H1 (cell line): ENCODE data around the gene CFAP141. TPM values are rescaled to one million over a fixed set of nuclear protein-coding genes. Genes with fewer than 3 reads are reported as not detected.

Source experiments
- CTCF ChIA-PET: fragments of 300-600 bp; sonication (Branson Sonifier 250); formaldehyde crosslinking; loops from one replicate; lab custom pipeline; 2021; ENCODE audit not compliant: partially characterized antibody; lab: Charles Lee
- POLR2A ChIA-PET: fragments of 300-600 bp; sonication (Branson Sonifier 250); formaldehyde crosslinking; loops from one replicate; lab custom pipeline; 2021; ENCODE audit warnings: inconsistent platforms; ENCODE audit not compliant: partially characterized antibody; lab: Charles Lee
- DNase-seq, 2 experiments: peaks; one replicate each; pipeline versions ENCODE4 v3.0.0 to v3.0.0-alpha.2; 2010 to 2022; ENCODE audit warnings: low spot score in 2 of 2, low read depth in 1 of 2, mixed read lengths in 1 of 2
- FAIRE-seq: peaks from 2 replicates; lab custom pipeline; 2011; peaks lifted over from hg19 to GRCh38; lab: Jason Lieb, UNC
- H2AFZ ChIP-seq: 2 replicates; pipeline ENCODE4 v1.8.1; 2012; ENCODE audit warnings: low read length, inconsistent platforms
- H2AK5ac ChIP-seq: 2 replicates; pipeline ENCODE4 v1.6.1; 2013; ENCODE audit warnings: low read depth, low read length
- H2BK120ac ChIP-seq: replicated peaks from 2 replicates; pipeline ENCODE3; 2013; ENCODE audit warnings: low read depth, low read length, inconsistent platforms
- H2BK12ac ChIP-seq: 2 replicates; pipeline ENCODE4 v1.6.1; 2013; ENCODE audit warnings: low read depth, low read length
- H2BK15ac ChIP-seq: 2 replicates; pipeline ENCODE4 v1.6.1; 2013; ENCODE audit warnings: low read length
- H2BK20ac ChIP-seq: 2 replicates; pipeline ENCODE4 v1.6.1; 2013; ENCODE audit warnings: low read length
- H2BK5ac ChIP-seq: 2 replicates; pipeline ENCODE4 v1.6.1; 2013; ENCODE audit warnings: low read depth, low read length
- H3K14ac ChIP-seq: 2 replicates; pipeline ENCODE4 v1.6.1; 2013; ENCODE audit warnings: inconsistent platforms; ENCODE audit not compliant: insufficient read length
- H3K18ac ChIP-seq: 2 replicates; pipeline ENCODE4 v1.6.1; 2013; ENCODE audit warnings: low read length; ENCODE audit errors: extremely low read depth
- H3K23ac ChIP-seq: 2 replicates; pipeline ENCODE4 v1.6.1; 2013; ENCODE audit warnings: inconsistent platforms; ENCODE audit not compliant: insufficient read length
- H3K23me2 ChIP-seq: 2 replicates; pipeline ENCODE4 v1.6.1; 2013; ENCODE audit warnings: low read depth, low read length
- H3K27ac ChIP-seq: 2 replicates; pipeline ENCODE4 v1.6.1; 2011; ENCODE audit warnings: low read depth, low read length, inconsistent platforms
- H3K27me3 ChIP-seq, 4 experiments: replicated peaks in 1 of 4; 1 replicate in 1 of 4; 2 replicates in 3 of 4; pipeline versions ENCODE4 v1.6.1 to v1.8.1; 2011 to 2013; ENCODE audit warnings: low read length in 3 of 4, mild to moderate bottlenecking in 3 of 4, inconsistent platforms in 2 of 4, mixed read lengths in 2 of 4, moderate library complexity in 1 of 4; ENCODE audit not compliant: control insufficient read depth in 3 of 4, insufficient read depth in 3 of 4; ENCODE audit errors: extremely low read depth in 1 of 4
- H3K36me3 ChIP-seq, 4 experiments: 2 replicates each; pipeline versions ENCODE4 v1.6.1 to v1.8.1; 2011 to 2013; ENCODE audit warnings: mild to moderate bottlenecking in 4 of 4, low read length in 3 of 4, moderate library complexity in 2 of 4, control low read depth in 1 of 4, inconsistent platforms in 1 of 4; ENCODE audit not compliant: insufficient read depth in 4 of 4, control insufficient read depth in 2 of 4
- H3K4ac ChIP-seq: replicated peaks from 2 replicates; pipeline ENCODE3; 2013; ENCODE audit warnings: low read length, low read depth, mixed read lengths, inconsistent platforms; ENCODE audit not compliant: insufficient read length
- H3K4me1 ChIP-seq, 4 experiments: replicated peaks in 1 of 4; 1 replicate in 1 of 4; 2 replicates in 3 of 4; pipeline versions ENCODE4 v1.6.1 to v1.8.1; 2011 to 2013; ENCODE audit warnings: low read length in 3 of 4, inconsistent platforms in 2 of 4, mixed read lengths in 1 of 4; ENCODE audit not compliant: insufficient read depth in 4 of 4, control insufficient read depth in 3 of 4
- H3K4me2 ChIP-seq, 2 experiments: 2 replicates each; pipeline versions ENCODE4 v1.6.1 to v1.8.1; 2011 to 2013; ENCODE audit warnings: low read depth in 2 of 2, low read length in 2 of 2, control low read depth in 1 of 2, inconsistent platforms in 1 of 2, mild to moderate bottlenecking in 1 of 2; ENCODE audit not compliant: insufficient read depth in 1 of 2
- H3K4me3 ChIP-seq, 4 experiments: fragments of 200-600, 300-600 bp in 1 of 4; sonication (generic), shearing (Covaris generic), sonication (Bioruptor Twin) in 1 of 4; 2 replicates each; pipeline versions ENCODE4 v1.5.1 to v1.8.1; 2011 to 2016; ENCODE audit warnings: low read length in 4 of 4, low read depth in 3 of 4, control low read depth in 2 of 4, inconsistent platforms in 2 of 4, mild to moderate bottlenecking in 2 of 4, mixed read lengths in 1 of 4, moderate library complexity in 1 of 4; ENCODE audit not compliant: insufficient read depth in 2 of 4; ENCODE audit errors: extremely low read depth in 1 of 4
- H3K56ac ChIP-seq: replicated peaks from 2 replicates; pipeline ENCODE3; 2013; ENCODE audit warnings: low read depth, mild to moderate bottlenecking, mixed read lengths, low read length, inconsistent platforms; ENCODE audit not compliant: insufficient read length
- H3K79me1 ChIP-seq: 2 replicates; pipeline ENCODE4 v1.6.1; 2013; ENCODE audit warnings: low read depth, low read length, control low read depth
- H3K79me2 ChIP-seq, 2 experiments: 2 replicates each; pipeline versions ENCODE4 v1.6.1 to v1.8.1; 2012 to 2013; ENCODE audit warnings: low read length in 2 of 2, mild to moderate bottlenecking in 2 of 2, inconsistent platforms in 1 of 2; ENCODE audit not compliant: insufficient read depth in 2 of 2, control insufficient read depth in 1 of 2
- H3K9ac ChIP-seq, 4 experiments: replicated peaks in 1 of 4; 1 replicate in 1 of 4; 2 replicates in 3 of 4; pipeline versions ENCODE4 v1.6.1 to v1.8.1; 2011 to 2013; ENCODE audit warnings: low read depth in 3 of 4, low read length in 3 of 4, control low read depth in 2 of 4, mild to moderate bottlenecking in 2 of 4, moderate library complexity in 2 of 4, inconsistent platforms in 1 of 4; ENCODE audit errors: extremely low read depth in 1 of 4
- H3K9me3 ChIP-seq, 2 experiments: 2 replicates each; pipeline versions ENCODE4 v1.6.1 to v1.8.1; 2012 to 2013; ENCODE audit warnings: mild to moderate bottlenecking in 2 of 2, moderate library complexity in 2 of 2, control low read depth in 1 of 2, inconsistent platforms in 1 of 2, low read depth in 1 of 2, low read length in 1 of 2, mixed read lengths in 1 of 2; ENCODE audit not compliant: insufficient read depth in 2 of 2
- H4K20me1 ChIP-seq, 2 experiments: replicated peaks in 1 of 2; 2 replicates each; pipeline versions ENCODE3 to v1.8.1; 2011 to 2013; ENCODE audit warnings: inconsistent platforms in 2 of 2, low read length in 2 of 2, mild to moderate bottlenecking in 1 of 2; ENCODE audit not compliant: insufficient read depth in 2 of 2, control insufficient read depth in 1 of 2
- H4K5ac ChIP-seq: 2 replicates; pipeline ENCODE4 v1.6.1; 2013; ENCODE audit warnings: low read length, low read depth, mixed read lengths, inconsistent platforms; ENCODE audit not compliant: insufficient read length
- H4K8ac ChIP-seq: 2 replicates; pipeline ENCODE4 v1.8.0; 2013; ENCODE audit warnings: mild to moderate bottlenecking, moderate library complexity, low read length, inconsistent platforms; ENCODE audit not compliant: insufficient read depth; ENCODE audit errors: extremely low read depth
- H4K91ac ChIP-seq: replicated peaks from 2 replicates; pipeline ENCODE3; 2013; ENCODE audit warnings: low read length, mixed read lengths, inconsistent platforms; ENCODE audit not compliant: insufficient read length
- BACH1 ChIP-seq: IDR thresholded peaks from 2 replicates; pipeline ENCODE4 v1.6.1; 2012; ENCODE audit warnings: low read length, improper control_type of control experiment
- BRCA1 ChIP-seq: IDR thresholded peaks from 2 replicates; pipeline ENCODE4 v1.6.1; 2012; ENCODE audit warnings: low read depth, low read length, improper control_type of control experiment
- CBX8 ChIP-seq: fragments of 300-800, 300-1000 bp; sonication (generic); IDR thresholded peaks from 2 replicates; pipeline ENCODE4 v1.7.1; 2016; ENCODE audit warnings: low read depth, low read length, borderline replicate concordance
- CHD1 ChIP-seq: IDR thresholded peaks from 2 replicates; pipeline ENCODE4 v1.6.1; 2012; ENCODE audit warnings: low read depth, low read length, improper control_type of control experiment
- E2F6 ChIP-seq: IDR thresholded peaks from 2 replicates; pipeline ENCODE4 v1.6.1; 2012; ENCODE audit warnings: inconsistent platforms
- FOSL1 ChIP-seq: IDR thresholded peaks from 2 replicates; pipeline ENCODE4 v1.6.1; 2011; ENCODE audit warnings: mild to moderate bottlenecking, low read depth, low read length, moderate library complexity; ENCODE audit not compliant: insufficient read depth
- GABPA ChIP-seq: IDR thresholded peaks from 2 replicates; pipeline ENCODE4 v1.6.1; 2011; ENCODE audit warnings: mild to moderate bottlenecking, low read length, moderate library complexity, borderline replicate concordance; ENCODE audit not compliant: insufficient read depth
- JUN ChIP-seq: IDR thresholded peaks from 2 replicates; pipeline ENCODE4 v1.6.1; 2011; ENCODE audit warnings: low read depth, mild to moderate bottlenecking, improper control_type of control experiment, low read length
- POLR2AphosphoS5 ChIP-seq: IDR thresholded peaks from 2 replicates; pipeline ENCODE4 v1.6.1; 2011; ENCODE audit warnings: low read depth, low read length
- SIN3A ChIP-seq, 2 experiments: IDR thresholded peaks in 1 of 2; conservative IDR thresholded peaks in 1 of 2; 2 replicates each; pipeline ENCODE4 v1.6.1; 2011 to 2012; ENCODE audit warnings: low read length in 2 of 2, improper control_type of control experiment in 1 of 2, low read depth in 1 of 2, mild to moderate bottlenecking in 1 of 2
- SUZ12 ChIP-seq: fragments of 200-600 bp; sonication (generic); IDR thresholded peaks from 2 replicates; pipeline ENCODE4 v1.6.1; 2012; ENCODE audit warnings: mild to moderate bottlenecking, inconsistent platforms, low read length, moderate library complexity, mixed read lengths
- WGBS, 2 experiments: shearing (Covaris generic) in 1 of 2; methylation state at CpG; one replicate each; pipeline versions ENCODE4 v1.1.6 to v1.1.7; 2013 to 2015; ENCODE audit warnings: low lambda C conversion rate in 2 of 2, mixed read lengths in 2 of 2, inconsistent platforms in 1 of 2, low coverage in 1 of 2, missing lambda C conversion rate in 1 of 2; ENCODE audit not compliant: insufficient replicate concordance in 2 of 2, insufficient coverage in 1 of 2, insufficient read length in 1 of 2; ENCODE audit errors: extremely low coverage in 1 of 2, missing lambda C conversion rate in 1 of 2; 5-methylcytosine and 5-hydroxymethylcytosine counted together
- polyA plus RNA-seq, 7 experiments: library from polyadenylated mRNA; depleted of rRNA in 3 of 7; stranded (reverse) in 5 of 7; unstranded in 2 of 7; fragments of >200 nt in 5 of 7; fragments of 200-250 nt in 2 of 7; gene quantifications; 1 replicate in 5 of 7; 2 replicates in 1 of 7; 4 replicates in 1 of 7; pipeline versions ENCODE4 v1.2.1 to v1.2.3, GENCODE V29; 2011 to 2013; ENCODE audit warnings: missing spikeins in 2 of 7, mixed read lengths in 2 of 7
- total RNA-seq: library from RNA; stranded (reverse); fragmentation: NEBNext Ultra II Directional; extraction: Animal tissue kit (Norgen Biotek cat#: 25700); gene quantifications from 2 replicates; pipeline ENCODE4 v1.2.1, GENCODE V29; 2021

The CFAP141 gene
- total and polyA plus RNA-seq, 2 of the 8 experiments (the other 6 are each of a cell fraction or from before 2014, with no cell fraction given) = not detected

DNA sequence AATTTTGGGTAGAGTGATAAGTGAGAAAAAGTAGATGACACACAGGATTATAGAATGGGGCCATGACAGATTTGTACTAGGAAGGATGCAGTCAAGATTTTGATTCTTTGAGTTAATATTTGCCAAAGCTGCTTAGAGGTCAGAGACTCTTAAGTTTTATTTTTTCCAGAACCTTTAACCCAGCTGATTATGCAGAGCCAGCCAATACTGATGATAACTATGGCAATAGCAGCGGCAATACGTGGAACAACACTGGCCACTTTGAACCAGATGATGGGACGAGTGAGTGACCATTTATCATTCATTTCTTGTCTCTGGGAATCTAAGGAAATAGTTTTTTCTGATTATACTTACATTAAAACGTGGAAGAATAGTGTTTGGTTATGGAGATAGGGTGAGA, 30.7 kb upstream of the CFAP141 start:
- no peak overlapping the region for H2BK120ac ChIP-seq
- H4K91ac ChIP-seq = no peak overlapping the region
- H4K8ac ChIP-seq = no peak overlapping the region
- no peak overlapping the region for H2BK15ac ChIP-seq
- H3K23me2 ChIP-seq = no peaks in the 10 kb centered on the region
- TF ChIP-seq JUN (no peak), BACH1 (no peak), E2F6 (no peak), FOSL1 (no peak), CBX8 (no peak), GABPA (no peak), SIN3A (conservative IDR thresholded peaks at IDR 0.05 in 1 of 2, IDR thresholded peaks at IDR 0.05 in 1 of 2; ENCODE audit: low read depth in 1 of 2, low read length in 2 of 2) (no peak), POLR2AphosphoS5 (no peak), BRCA1 (no peak), CHD1 (no peak), SUZ12 (no peak)
- no peak overlapping the region for H2BK5ac ChIP-seq
- no peak overlapping the region for H3K18ac ChIP-seq
- H3K23ac ChIP-seq = no peak overlapping the region
- H3K79me1 ChIP-seq = no peaks in the 10 kb centered on the region
- H3K27me3 ChIP-seq = no peaks in the 10 kb centered on the region
- H3K4ac ChIP-seq = no peak overlapping the region
- no peaks in the 10 kb centered on the region for H3K9me3 ChIP-seq
- H3K79me2 ChIP-seq = peaks cover 4 to 70% of the 10 kb centered on the region in 2 experiments; a peak in 3 of 4 replicates
- no peak overlapping the region for H3K9ac ChIP-seq
- H3K4me2 ChIP-seq = no peak overlapping the region
- FAIRE-seq (no peak), DNase-seq (no peak)
- no peak overlapping the region for H3K4me3 ChIP-seq
- H2BK20ac ChIP-seq = no peak overlapping the region
- no peak overlapping the region for H2BK12ac ChIP-seq
- 90% methylated on average over 4 of the region's 4 CpGs; no CpG with 5 or more reads in 1 of the 2 experiments for WGBS, 2 experiments
- ChIA-PET CTCF (no interaction called here), POLR2A (interaction anchor here (3.2 kb wide), 1 partner anchor 27 kb away, joined by 8 read pairs; no protein-coding TSS in a partner anchor)
- H4K20me1 ChIP-seq = peaks cover 8 to 9% of the 10 kb centered on the region in 2 experiments
- no peaks in the 10 kb centered on the region for H3K4me1 ChIP-seq
- no peak overlapping the region for H3K27ac ChIP-seq
- H2AK5ac ChIP-seq = no peak overlapping the region
- H3K36me3 ChIP-seq = peaks cover 30 to 84% (median 70%) of the 10 kb centered on the region in 4 experiments
- no peak overlapping the region for H3K56ac ChIP-seq
- H4K5ac ChIP-seq = no peak overlapping the region
- H3K14ac ChIP-seq = no peak overlapping the region
- H2AFZ ChIP-seq = no peak overlapping the region
